Measurements from ENCODE around the gene PKDCC.

PKDCC gene

DNA sequence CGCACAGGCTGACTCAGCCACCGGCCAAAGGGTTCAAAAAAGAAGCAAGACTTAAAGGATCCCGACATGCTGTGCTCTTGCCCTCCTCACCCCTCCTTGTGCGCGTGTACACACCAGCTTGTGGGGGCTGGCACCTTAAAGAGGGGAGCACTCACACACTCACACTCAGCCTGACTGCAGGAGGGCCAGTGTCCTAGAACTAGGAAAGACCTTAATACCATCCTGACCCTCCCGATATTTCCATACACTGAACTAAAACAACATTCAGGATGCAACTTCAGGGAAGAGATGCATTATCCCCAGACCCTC, 5.6 kb downstream of the PKDCC start:
- in situ Hi-C loops (cut with MboI; ENCODE audit: low pct_unique_long_range_greater_than_20kb, low sequenced_read_pairs, unreplicated experiment) = no loop called here
- TF ChIP-seq, protein P1, sequence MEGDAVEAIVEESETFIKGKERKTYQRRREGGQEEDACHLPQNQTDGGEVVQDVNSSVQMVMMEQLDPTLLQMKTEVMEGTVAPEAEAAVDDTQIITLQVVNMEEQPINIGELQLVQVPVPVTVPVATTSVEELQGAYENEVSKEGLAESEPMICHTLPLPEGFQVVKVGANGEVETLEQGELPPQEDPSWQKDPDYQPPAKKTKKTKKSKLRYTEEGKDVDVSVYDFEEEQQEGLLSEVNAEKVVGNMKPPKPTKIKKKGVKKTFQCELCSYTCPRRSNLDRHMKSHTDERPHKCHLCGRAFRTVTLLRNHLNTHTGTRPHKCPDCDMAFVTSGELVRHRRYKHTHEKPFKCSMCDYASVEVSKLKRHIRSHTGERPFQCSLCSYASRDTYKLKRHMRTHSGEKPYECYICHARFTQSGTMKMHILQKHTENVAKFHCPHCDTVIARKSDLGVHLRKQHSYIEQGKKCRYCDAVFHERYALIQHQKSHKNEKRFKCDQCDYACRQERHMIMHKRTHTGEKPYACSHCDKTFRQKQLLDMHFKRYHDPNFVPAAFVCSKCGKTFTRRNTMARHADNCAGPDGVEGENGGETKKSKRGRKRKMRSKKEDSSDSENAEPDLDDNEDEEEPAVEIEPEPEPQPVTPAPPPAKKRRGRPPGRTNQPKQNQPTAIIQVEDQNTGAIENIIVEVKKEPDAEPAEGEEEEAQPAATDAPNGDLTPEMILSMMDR (IDR thresholded peaks at IDR 0.05; ENCODE audit: extremely low read depth, insufficient read depth, missing control alignments) = no peak
- DNase-seq (ENCODE audit: low spot score) = no peak

DNA sequence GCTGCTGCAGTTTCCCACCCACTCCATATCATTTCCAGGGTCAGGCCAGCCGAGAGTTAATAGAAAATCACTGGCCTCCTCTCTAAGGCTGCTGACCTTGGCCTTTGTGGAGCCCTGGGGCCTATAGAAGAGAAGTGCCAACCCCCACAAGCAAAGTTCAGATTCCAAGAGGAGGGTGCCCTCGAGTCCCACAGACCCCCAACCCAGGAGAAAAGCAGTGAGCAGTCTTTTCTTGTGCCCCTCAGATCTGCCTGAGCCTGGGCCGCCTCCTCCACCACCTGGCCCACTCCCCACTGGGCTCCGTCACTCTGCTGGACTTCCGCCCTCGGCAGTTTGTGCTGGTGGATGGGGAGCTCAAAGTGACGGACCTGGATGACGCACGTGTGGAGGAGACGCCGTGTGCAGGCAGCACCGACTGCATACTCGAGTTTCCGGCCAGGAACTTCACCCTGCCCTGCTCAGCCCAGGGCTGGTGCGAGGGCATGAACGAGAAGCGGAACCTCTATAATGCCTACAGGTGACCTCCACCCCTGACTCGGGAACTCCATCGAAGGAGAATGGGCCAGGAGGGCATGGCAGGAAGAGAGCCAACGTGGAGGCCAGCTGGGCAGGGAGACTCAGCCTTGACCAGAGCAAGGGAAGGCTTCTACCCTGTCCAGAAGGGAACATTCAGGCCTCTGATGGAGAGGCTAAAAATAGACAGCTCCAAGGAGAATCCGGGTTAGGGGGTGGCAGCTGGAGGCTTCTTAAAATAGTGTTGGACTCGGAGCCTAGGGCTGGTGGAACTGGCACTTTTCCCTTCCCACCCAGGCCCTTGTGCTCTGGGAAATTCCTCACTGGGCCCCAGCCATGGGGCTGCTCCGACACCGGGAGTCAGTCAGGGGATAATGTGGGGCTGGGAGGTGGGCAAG, 6.2 kb downstream of the PKDCC start:
- in situ Hi-C loops (cut with MboI; ENCODE audit: low pct_unique_long_range_greater_than_20kb, low sequenced_read_pairs, unreplicated experiment) = no loop called here
- TF ChIP-seq, protein P1 (IDR thresholded peaks at IDR 0.05; ENCODE audit: extremely low read depth, insufficient read depth, missing control alignments) = no peak
- no peak for DNase-seq (ENCODE audit: low spot score)

DNA sequence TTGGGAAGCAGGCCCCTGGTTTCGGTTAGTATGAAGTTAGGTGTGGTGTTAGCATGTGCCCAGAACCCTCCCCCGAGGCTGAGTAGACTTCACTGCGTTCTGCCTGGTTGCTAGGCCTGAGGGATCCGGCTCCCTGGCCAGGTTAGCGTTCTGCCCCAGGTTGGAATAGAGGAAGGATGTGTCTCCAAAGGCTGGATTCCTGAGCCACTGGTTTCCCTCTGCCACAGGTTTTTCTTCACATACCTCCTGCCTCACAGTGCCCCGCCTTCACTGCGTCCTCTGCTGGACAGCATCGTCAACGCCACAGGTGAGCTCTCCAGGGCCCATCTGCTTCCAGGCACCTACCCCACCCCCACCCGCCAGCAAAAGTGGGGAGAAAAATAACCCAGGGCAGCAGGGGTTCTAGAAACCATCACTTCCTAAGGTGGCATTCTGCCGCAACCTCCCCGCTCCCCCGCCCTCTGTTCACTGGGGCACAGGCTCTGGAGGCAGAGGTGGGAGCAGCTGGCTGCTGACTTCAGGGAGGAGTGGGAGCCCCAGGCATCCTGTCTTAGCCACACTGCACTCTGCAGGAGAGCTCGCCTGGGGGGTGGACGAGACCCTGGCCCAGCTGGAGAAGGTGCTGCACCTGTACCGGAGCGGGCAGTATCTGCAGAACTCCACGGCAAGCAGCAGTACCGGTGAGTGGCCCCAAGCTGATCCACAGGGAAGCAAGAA, 7.1 kb downstream of the PKDCC start:
- in situ Hi-C loops (cut with MboI; ENCODE audit: low pct_unique_long_range_greater_than_20kb, low sequenced_read_pairs, unreplicated experiment) = no loop called here
- no peak for DNase-seq (ENCODE audit: low spot score)
- TF ChIP-seq, protein P1 (IDR thresholded peaks at IDR 0.05; ENCODE audit: extremely low read depth, insufficient read depth, missing control alignments) = no peak

- DNase-seq (ENCODE audit: low spot score) = no peak
- TF ChIP-seq, protein P1 (IDR thresholded peaks at IDR 0.05; ENCODE audit: extremely low read depth, insufficient read depth, missing control alignments) = no peak
- in situ Hi-C loops (cut with MboI; ENCODE audit: low pct_unique_long_range_greater_than_20kb, low sequenced_read_pairs, unreplicated experiment) = no loop called here
Observed at GRCh38 chr2:42055573-42056514, 8.0 kb downstream of the PKDCC start.

DNA sequence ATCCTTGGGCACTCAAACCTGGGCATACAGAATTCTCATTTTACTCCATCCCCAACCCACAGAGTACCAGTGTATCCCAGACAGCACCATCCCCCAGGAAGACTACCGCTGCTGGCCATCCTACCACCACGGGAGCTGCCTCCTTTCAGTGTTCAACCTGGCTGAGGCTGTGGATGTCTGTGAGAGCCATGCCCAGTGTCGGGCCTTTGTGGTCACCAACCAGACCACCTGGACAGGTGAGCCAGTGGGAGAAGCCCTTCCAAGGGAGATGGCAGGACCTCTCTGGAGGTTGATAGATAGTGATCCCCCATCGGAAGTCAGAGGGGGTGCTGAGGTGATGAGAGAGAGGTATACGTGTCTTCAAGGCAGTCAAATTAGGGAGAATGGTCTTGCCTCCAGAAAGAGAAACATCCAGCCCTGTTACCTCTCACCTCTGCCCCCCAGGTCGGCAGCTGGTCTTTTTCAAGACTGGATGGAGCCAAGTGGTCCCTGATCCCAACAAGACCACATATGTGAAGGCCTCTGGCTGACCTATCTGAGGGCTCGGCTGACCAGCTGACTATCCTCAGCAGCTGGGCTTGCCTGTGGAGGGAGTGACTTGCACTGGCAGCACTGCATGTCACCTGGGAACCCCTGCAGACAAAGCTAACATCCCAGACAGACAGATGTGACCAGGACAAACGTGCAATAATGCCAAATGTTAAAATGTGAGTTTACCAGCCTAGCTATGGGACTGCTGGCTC, 9.5 kb downstream of the PKDCC start:
- TF ChIP-seq, protein P1 (IDR thresholded peaks at IDR 0.05; ENCODE audit: extremely low read depth, insufficient read depth, missing control alignments) = no peak
- no peak for DNase-seq (ENCODE audit: low spot score)
- in situ Hi-C loops (cut with MboI; ENCODE audit: low pct_unique_long_range_greater_than_20kb, low sequenced_read_pairs, unreplicated experiment) = no loop called here

All from GM13977 (cell line).